CD4-positive, alpha-beta T cell treated with Interleukin-1 beta for 1 hour (primary cell): Measurements from ENCODE around the gene PPARA.

ENCODE experiments used
- DNase-seq, 2 donors: peaks; one replicate each; pipeline ENCODE4 v3.0.0-alpha.2; 2020 to 2022

The PPARA gene

DNA sequence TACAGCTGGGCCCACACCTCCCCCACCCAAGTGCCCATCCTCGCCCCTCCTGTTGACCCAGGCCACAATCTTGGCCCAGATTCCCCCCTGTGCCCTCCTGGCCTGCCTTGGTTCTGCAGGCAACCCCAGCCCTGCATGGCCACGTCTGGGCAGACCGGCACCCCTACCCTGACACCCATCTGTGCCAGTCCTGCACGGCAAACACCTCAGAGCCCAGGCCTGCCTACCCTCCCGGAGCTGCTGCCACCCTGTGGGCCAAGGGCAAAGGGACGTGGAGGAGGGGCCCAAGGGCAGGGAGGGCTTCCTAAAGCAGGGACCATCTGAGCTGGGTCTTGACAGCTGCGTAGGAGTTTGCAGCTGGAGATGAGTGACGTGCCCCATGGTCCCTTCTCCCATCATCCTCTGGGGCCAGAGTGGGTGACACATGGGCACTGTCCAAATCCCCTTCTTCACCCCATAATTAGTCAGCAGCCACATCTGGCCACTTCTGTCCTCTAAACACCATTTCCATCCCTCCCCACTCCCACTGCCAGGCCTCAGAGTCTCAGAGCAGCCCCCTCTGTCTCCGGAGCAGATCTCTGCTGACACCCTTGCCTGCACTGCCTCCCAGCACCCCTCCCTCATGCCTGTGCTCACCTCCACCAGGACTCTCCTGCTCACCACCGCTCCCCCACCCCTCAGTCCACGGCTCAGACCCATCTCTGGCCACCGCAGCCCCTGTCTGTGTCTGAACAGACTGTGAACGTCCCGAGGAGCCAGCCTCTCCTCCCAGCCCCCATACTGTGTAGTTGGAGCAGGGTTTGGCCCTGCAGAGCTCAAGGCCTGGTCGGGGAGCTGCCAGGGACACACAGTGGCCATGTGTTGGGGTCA, 35.6 kb upstream of the PPARA start:
- no peak for DNase-seq

DNA sequence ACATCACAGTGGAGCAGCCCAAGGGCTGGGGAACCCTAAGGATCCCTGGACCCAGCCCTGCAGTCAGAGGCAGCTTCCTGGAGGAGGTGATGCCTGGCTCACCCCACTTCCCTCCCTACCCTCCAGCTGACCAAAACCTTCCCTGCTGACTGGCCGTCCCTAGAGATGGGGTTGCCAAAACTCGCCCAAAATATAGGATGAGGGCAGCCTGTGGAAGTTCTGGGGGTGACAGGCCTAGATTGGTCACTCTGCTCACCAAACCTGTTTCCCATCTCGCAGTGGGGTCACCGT, 35.0 kb upstream of the PPARA start:
- no peak for DNase-seq

DNA sequence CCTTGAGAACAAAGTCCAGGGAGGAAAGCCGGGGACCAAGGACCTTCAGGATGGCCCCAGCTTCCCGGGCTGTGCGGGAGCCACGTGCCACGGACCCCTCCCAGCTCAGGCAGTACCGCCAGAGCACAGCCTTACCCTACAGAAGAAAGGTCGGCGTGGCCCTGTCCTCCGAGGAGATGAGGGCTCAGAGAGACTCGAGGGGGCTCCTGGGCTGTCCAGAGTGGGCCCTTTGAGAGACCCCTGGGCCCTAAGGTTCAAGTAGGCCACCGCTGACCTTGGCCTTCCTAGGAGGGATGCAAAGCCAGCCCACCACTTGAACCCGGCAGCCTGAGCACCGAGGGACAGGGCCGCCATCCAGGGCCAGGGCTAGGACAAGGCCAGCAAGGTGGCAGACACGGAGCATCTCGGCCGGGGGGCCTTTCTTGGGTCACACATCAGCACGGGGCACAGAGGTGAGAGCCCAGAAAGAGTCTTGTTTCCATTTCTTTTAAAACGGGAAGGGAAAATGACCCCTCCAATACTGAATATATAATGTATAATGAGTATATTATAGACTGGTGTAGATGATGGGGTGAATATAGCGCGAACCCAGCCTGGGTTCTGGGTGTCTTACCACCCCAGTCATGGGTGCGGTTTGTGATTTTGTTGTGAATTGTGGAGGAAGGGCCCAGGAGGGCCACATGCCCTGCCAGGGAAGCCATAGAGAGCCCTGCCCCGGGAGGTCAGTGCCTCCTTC, 34.4 kb upstream of the PPARA start:
- DNase-seq: no peak

DNA sequence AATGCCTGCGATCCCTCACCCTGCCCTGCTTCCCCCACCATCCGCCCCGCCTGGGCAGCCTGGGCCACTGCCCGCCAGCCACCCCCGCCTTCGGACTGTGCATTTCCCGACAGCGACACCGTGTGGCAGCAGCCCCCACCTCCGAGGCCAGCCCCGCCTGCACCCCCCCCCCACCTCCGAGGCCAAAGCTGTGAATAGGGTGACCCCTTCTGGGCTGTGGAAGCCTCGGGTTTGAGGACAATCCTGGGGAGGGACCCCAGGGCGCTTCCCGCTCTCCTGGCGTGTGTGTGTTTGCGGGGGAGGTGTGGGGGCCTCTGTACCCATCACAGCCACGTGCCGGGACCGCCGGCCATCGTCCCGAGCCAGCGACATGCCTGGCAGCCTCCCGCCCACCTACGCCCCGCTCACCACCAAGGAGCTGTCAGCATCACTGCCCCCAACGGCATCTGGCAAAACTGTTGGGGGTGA, 33.8 kb upstream of the PPARA start:
- DNase-seq: peak; percentile 86 to 87

DNA sequence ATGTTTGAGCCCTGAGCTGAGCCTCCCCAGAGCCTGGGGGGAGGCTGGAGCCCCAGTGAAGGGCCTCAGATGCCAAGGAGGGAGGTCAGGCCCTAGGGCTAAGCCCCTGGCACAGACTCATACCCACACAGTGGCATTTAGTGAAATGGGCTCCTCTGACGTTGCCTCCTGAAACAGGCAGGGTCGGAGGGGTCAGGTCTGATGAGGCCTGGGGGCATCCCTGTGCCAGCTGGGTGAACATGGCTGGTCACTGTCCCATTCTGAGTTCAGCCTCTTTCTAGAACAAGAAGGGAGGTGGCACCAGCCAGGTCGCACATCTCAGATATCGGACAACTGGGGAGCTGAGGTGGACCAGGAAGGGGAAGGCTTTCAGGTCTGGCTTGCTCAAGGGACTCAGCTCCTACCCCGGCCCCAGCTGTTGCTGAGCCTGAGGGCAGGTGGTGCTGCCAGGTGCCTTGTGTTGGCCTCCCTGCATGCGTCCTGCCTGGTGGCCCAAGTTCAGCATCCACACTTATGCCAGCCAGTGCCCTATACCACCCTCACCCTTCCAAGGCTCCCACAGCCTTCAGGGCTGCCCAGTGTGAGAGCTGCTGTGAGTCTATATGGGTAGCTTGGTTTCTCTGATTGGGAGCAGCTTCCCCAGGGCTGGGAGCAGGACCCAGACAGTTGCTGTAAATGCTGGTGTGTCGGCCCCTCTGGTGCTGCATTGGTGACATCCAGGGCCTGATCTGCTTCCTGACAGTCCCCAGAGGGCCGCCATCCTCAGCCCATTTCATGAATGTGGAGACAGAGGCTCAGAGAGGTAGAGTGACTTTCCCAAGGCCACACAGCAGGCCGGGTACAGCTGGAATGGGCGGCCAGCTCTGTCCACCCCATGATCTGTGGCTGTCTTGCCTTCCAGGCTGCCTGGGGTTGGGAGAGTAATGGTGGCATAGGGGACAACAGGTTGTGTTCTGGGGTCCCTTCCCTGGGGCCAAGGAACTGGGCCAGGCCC, 32.8 kb upstream of the PPARA start:
- DNase-seq: no peak

DNA sequence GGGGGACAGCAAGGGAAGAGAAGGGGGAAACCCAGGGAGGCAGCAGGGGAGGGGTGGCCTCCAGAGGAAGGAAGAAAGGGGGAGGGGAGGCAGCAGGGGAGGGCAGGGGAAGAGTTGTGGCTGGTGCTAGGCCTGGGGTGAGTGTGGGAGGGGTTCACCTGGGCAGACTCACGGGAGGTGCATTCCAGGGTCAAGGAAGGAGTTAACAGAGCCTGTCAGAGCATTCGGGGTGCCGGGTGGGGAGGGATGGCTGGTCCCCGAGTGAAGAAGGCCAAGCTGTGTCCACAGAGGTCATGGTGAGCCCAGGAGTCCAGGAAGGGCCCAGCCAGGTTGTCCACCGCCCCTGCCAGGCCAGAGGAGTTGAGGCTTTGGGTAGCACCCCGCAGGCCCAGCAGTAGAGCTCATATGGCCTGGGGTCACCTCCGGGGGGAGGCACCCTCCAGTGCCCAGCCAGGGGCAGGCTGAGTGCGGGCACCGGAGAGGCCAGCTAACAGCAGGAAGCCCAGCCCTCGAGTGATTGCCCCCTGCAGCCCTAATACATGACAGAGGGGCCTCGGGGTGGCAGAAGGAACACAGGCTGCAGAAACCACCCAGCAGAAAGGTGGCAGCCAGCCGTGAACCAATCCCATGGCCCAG, 31.1 kb upstream of the PPARA start:
- DNase-seq: no peak

DNA sequence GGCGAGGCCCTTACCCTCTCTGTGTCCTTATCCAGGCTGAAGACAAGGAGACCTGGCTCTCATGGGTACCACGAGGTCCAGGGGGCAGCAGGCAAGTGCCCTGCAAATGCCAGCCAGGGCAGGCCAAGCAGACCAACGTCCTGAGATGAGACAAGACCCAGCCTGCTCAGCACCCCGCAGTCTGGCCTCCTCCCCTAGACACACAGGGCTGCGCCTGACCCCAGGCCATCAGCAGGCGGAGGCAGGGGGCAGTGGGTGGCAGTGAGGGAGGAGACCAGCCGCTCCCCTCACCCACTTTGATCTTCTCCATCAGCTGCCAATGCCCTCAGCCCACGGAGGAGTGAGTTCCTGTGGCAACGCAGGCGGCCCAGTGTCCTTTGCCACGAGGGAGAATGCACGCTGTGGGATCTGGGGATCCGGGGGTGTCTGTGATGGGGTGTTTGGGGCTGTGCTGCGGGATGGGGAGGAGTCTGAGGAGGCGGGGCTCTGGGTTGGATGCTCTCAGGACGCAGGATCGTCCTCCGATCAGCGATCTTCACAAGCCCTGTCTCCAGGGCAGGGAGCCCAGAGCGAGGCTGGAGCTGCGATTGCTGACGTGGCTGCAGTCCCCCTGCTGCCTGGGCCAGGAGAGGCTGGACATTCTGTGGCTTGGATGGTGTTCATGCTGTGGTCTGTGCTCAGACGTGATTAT, 30.5 kb upstream of the PPARA start:
- DNase-seq: no peak

DNA sequence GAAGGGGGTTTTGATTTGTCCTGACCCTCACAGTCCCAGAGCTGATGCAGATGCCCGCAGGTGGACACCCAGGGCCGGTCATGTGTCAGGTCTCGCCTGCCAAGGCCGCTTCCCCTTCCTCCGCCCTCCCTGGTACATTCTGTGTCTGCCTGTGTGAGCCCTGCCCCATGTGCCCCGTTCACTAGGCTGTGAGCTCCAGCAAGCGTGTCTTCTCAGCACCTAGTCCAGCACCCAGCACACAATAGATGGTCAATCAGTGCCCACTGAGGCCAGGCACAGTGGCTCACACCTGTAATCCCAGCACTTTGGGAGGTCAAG, 29.9 kb upstream of the PPARA start:
- DNase-seq: no peak

DNA sequence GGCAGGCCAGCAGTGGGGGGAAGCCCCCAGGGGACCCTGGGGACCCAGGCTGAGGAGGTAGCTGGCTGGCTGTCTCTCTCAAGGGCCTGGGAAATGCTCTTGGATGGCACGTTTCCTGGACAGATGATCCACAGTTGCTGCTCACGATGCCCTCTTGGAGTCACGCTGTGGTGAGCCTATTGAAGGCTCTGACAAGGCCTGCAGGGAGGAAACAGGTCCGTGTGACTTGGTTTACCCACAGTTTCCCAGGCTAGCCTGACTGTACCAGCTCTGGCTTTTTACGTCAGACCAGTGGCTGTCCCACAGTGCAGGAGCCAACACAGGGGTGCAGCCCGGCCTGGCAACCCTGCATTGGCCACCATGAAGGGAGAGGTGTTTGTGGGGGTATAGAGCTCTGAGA, 29.2 kb upstream of the PPARA start:
- no peak for DNase-seq

DNA sequence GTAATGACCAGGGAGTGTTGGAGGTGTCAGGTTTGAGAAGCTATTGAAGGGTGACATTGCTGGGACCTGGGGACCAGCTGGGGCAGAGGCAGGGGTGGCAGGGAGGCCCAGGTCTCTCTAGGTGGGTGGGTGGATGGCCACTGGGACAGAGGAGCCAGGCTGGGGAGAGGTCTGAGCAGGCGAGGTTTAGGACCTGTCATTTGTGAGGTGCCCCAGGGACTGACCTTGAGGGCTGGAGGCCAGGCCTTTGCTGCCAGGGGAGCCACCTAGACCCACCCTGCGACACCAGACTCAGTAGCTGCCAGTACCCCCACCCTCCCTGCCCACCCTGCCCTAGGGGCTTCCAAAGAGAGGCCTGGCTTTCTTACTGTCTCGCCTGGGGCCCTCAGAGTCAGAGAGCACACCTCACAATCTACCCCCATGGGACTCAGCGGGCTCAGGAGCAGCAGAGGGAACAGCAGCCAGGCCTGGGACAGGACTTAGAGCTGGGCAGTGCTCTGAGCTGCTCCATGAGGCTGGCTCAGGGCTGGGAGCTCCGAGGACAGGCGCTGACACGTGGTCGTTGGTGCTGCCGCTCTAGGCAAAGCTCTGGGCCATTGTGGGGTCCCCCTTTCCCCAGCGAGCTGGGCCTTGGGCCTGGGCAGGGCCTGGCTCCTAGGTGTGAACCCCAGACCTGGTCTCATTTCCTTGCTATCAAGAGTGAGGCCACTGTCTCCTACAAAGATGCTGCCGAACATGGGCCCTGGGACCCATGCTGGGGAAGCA, 28.6 kb upstream of the PPARA start:
- no peak for DNase-seq

DNA sequence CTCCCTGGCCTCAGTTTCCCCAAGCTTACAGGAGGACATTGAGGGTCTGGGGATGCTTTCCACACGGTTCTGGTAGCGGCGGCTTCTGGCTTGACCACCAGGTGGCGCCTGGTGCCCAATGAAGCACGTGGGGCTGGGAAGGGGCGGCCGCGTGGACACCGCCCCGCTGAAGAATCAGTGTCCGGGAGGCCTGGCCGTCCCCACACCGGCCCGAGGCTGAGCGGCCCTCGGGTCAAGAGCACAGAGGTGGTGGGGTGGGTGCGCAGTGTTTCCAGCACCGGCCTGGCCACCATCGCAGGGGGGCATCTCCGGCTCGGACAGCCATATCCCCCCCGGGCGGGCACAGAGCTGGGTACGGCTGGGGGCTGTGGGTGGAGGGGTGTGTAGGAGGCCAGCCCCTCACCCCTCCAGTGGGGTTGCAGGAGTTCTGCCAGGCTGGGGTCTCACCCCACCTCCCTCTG, 27.8 kb upstream of the PPARA start:
- peak; percentile 64 to 68 for DNase-seq

DNA sequence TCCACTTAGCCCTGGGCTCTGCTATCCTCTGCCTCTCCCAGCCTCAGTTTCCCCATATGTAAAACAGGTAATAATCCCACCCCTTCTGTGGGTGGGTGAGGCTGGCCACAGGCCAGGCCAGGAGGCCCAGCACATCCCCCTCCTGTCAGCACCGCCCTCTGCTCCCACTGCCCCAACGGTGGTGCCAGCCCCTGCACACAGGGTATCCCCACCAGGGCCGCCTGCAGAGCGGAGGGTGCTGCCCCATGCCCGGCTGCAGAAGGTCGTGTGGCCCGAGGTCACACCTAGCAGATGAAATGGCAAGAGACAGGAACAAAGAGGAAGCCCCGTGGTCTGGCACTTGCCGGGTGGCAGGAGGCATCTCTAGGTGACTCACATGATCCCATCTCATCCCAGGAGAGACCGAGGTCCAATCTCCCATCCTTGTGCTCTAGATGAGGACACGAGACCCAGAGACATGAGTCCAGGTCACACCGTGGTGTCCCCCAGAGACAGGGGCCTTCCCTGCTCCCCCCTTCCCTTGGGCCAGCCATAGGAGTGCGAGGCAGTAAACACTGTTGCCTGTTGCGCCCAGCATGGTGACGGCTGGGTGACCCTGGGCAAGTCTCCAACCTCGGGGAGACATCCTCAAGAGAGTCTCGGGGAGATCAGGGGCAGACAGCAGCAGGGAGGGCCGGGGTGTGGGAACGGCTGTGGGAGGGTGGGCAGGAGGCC, 27.2 kb upstream of the PPARA start:
- DNase-seq: no peak

DNA sequence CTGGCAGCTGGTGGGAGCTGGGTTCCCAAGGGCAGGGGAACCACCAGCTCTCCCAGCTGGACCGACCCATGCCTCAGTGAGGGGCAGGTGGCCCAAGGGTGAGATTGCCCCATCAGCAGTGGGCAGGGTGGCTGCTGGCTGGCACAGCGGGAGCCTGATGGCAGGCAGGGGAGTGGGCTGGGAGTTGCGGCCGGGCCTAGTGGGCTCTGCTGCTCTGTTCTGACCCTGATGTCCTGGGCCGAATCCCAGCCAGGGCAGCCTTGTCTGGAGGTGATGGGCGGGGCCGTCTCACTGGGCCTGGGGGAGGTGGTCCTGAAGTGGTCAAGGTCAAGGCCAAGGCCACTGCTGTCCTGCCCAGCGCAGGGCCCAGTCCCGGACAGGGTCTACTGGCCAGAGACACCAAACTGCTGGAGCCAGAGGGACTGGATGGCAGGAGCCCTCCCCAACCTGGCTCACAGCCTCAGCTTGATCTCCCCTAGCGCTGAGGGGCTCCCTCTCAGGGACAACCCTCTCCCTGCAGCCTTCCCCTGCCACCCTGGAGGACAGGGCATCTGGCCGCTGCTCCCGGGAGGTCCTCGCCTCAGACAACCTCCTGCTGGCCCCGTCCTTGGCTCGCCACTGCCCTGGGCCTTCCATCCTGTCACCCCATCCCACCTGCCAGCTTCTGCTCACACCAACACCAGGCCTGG, 26.5 kb upstream of the PPARA start:
- no peak for DNase-seq

DNA sequence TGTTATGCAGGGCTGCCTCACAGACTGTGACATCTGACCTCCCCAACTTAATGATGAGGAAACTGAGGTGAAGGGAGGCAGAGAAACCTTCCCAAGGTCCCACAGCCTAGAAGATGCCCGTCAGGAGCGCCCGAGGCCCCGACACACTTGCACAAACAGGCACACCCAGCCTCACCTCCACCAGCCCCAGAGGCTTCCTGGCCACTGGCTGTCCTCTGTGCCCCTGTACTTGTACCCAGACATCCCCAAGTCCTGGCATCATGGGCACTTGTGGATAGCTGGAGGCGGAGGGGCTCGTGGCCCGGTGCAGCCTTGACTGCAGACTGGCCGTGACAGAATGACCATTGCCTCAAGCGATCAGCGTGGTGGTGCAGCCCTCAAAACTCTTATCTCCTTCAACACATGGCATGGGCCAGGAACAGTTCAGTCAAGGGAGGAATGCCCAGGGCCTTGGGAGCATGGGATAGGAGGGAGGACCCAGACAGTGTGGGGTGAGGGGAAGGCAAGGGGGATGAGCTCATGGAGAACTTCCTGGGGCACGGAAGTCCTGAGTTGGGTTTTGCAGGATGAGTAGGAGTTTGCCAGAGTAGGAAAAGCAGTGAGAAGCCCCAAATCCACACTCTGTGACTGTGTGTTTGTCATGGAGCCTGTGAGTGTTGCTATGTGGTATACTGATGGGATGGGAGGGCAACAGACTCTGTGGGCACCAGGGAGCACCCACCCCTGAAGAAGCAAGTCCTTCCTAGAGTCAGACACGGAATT, 25.8 kb upstream of the PPARA start:
- DNase-seq: no peak

DNA sequence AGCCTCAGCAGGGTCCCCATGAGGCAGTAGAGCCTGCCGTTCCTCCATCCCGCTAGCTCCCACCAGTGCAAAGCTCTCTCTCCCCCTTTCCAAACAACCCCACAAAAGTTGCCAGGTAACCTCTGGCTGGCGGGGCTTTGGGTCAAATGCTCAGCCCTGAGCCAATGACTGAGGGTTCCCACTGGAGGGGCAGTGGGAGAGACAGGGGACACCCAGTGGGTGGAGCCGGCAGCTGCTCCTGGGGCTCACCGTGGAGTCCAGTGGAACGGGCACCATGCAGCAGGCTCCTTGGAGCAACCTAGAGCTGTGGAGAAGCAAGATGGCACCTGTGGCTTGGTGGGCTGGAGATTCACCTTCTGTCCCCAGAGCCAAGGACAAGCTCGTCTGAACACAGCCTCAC, 25.0 kb upstream of the PPARA start:
- no peak for DNase-seq

DNA sequence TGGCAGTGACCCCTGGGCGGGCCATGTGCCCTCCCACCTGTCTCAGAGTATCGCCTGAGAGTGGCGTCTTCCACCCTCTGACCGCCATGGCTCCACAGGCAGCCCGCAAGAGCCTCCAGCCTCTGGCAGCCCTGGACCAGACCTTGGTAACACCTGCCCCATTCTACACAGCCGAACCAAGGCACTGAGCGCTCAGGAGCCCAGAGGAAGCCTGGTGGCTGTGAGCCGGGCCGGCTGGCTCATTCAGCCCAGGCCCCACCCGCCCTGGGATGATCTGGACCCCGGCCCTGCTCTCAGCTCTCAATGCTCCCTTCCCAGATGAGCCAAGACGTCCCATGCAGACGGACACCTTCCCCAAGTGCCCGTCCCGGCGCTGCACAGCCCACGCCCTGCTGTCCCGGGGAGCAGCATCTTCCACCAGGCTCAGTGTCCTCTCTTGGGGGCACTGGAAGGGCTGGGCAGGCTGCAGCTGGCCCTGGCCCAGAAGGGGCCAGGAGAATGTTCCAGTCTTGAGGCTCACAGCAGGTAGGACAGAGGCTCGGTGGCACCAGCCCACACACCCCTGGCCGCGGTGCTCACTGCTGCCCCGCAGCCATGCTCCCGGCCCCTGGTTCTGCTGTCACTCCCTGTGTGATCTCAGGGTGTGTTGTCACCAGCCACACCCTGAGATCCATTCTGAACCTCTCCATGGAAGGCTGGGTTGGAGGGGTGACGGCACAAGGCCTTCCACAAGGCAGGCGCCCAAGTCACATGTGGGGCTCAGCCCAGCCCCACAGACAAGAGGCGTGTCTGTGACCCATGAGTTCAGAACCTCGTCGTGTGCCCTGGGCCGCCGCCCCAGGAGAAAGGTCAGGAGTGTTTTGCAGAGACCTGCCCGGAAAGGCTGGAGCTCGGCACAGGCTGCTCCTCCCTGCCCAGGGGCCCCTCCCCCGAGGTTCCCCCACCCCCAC, 24.2 kb upstream of the PPARA start:
- DNase-seq: no peak

DNA sequence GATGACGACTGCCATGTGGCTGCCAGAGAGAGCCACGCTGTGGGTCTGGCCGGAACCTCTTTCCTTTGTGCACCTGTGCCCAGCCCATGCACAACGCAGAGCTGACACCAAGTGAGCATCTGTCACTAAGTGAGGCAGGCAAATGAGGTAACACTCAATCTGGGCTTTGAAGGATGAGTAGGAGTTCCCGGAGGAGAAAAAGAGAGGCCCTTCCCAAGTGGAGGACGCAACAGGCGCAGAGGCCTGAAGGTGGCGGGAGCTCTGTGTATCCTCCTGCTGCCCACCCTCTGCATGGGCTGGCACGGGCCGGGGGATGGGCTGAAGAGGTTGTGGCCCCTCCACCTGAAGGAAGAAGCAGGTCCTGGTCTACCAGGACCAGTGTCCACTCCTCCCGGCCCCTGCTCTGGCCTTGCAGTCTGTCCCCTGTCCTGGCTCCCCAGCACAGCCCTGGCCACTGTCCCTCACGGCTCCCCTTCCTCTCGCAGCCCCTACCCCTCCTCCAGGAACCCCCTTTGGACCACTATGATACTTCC, 23.4 kb upstream of the PPARA start:
- DNase-seq: no peak

DNA sequence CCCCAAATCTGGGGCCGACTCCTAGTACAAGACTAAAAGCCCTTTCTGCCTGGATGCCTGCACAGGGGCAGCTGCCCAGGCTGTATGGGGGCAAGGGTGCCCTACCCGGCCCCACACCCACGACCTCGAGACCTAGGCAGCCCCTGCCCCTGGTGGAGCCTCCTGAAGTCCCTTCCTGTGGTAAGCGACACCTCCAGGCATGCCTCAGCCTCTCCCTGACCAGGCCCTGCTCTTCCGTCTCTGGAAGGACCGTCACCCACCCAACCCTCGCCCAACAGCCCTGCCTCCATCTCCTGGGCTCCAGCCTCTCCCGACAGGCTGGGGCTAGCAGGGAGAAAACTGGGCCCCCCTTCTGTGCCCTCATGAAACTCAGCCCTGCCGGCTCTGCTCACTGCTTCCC, 22.8 kb upstream of the PPARA start:
- DNase-seq: no peak
